ENCODE measurements around the gene SMIM30.
A peak's percentile ranks its signal among the peaks of the same experiment; 100 is the strongest.

Gene SMIM30

DNA sequence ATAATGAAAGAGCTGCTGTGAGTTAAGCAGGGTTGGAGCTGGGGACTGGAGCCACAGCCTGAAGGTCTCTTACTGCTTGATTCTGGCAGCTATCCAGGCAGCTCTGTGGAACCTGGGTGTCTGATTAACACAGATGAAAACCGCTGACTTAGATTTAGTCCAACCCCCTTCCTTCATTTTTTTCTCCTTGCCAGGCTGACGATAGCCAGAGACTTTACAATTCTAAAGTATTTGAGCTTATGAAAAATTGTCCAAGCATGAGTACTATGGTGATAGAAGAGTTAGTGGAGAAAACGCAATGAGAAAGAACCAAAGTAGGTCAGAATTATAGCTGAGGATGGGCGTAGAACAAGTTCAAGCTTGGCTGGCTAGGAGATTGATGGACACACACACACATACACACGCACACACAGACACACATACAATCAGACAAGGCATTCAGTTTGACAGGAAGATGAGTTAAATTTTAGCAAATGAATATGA lies 18.2 kb downstream of the SMIM30 start:
- DNase-seq (ENCODE audit: low read depth, low spot score) = no peak

- DNase-seq (ENCODE audit: low read depth, low spot score) = no peak
Measured at GRCh38 chr7:113099284-113099919, 19.0 kb downstream of the SMIM30 start.

- DNase-seq (ENCODE audit: low read depth, low spot score) = no peak
Measured at GRCh38 chr7:113094517-113095249, 23.7 kb downstream of the SMIM30 start.

DNA sequence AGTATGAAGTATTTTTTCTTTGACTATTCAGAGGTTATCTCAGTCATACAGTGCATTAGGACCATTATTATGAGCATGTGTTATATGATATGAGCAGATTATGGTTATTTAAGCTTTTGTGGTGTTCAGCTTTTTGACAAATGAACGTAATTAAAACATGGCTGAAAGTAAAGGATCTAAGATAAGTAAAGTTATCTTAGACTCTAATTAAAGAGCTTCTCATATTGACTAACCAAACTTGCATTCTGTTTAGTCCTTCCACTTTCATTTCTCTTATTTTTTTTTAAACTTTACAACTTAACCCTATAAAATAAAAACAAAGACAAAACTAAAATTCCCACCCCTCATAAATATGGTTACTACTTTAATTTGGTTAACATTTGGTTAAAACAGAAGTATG lies 24.8 kb downstream of the SMIM30 start:
- no peak for DNase-seq (ENCODE audit: low read depth, low spot score)

DNA sequence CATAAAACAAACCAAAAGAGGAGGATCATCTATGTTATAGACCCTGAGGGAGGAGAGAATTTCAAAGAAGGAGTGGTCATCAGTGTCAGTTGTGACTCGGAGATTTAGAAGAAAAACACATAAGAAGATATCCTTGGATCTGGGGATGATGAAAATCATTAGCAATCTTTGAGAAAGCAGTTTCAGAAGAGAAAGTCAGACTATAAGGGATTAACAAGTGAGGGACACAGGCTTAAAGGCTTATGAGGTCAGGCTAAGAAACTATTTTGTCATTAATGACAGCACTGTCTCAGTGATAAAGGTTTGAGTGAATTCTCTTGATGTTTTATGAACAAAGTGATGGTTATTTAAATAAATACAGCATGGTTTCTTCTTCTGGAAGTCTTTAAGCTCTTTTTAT lies 25.6 kb downstream of the SMIM30 start:
- DNase-seq (ENCODE audit: low read depth, low spot score) = no peak

DNA sequence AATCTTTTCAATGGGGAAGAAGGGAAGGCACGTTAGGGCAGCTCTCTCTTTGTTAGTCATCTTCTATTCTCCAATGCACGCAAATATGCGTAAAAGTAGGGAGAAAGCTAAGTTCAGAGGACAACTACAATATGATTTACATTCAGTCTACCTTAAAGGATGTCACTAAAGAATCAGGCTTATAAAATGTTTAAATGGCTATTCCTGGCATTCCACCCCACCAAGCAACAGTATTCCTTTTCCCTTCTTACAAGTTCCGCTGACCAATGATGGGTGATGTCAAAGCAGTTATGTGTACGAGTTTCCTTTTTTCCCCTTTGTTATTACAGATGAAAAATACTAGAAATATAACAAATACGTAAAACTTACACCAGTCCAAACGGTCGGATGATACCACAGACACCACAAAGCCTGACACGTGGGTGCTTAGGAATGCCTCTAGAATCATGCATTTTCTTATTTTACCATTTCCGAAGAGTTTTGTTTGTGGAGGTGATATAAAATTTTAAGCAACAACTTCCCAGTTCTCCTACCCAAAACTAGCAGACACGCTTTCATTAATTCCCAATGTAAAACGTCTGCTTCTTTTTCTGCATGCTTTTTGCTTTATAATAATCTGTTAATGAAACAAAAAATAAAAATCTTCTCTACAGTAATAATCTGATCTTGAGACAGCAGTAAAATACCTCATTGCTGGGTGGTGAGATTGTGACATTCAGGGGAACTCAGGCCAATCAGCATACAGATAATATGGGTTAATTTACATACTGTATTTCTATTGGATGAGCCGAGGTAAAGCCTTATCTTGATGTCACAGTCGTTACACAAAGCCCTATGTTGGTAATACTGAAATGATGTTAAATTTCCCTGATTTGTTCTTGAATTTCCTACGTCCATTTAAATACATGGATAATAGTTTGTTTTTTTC lies 31.0 kb downstream of the SMIM30 start:
- DNase-seq (ENCODE audit: low read depth, low spot score) = peak; percentile 65

- no peak for DNase-seq (ENCODE audit: low read depth, low spot score)
Measured at GRCh38 chr7:113086431-113086888, 31.9 kb downstream of the SMIM30 start, which contains the start of gene GPR85. Gene GPR85 (minus strand): TSS chr7:113086827. CDS start chr7:113084721, 2,106 bp downstream.

DNA sequence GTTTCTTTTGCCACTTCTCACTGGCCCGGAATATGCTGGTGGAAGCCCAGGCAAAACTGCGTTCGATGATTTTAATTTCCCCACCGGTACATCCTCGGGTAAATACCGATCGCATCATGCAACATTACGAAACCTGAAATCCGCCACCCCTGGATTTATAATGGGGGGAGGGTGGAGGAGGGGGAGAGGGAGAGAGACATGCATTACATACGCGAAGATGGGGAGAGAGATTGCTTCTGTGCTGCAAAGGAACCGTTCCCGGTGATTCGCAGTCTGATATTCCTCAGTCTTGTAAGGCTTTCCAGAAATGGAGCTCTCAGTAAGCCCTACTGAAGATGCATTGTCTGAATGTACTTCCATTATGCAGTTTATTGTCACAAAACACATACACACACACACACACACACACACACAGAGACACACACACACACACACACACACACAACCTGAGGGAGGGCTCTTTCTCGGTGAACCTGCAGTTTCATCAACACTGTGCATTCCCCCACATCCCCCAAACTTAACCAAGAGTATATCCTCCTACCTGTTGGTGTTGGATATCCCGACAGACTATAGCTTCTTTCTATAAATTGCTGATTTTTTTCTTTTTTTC lies 32.5 kb downstream of the SMIM30 start:
- no peak for DNase-seq (ENCODE audit: low read depth, low spot score)

GRCh38 chr7:113084496-113085172 lies 33.7 kb downstream of the SMIM30 start:
- no peak for DNase-seq (ENCODE audit: low read depth, low spot score)

DNA sequence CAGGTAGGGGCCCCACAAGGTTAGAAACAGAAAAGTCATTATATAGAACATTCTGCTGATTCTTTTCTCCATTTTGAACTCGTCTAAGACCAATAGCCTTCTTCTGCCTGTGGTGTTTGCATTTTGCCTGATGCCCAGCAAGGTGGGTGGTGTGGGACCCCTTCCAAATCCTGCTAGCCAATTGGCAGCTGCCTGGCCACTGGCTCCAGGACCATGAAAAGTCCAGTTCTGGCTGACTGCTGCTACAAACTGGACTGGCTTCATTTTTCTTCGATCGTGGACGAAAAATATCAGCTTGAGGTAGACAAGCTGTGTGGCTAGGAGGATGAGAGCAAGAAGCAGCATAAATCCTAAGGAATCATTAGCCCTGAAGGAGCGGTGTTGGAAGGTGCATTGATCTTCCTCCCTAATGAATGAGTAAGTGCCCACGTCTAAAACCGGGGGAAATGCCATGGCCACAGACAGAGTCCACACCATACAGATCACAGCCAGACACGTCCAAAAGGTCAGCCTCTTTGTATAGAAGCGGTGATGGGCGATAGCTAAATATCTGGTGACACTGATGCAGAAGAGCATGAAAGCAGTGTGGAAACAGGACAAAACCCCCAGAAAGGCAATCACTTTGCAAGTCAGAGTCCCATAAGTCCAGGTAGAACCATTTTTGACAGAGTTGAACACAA lies 34.4 kb downstream of the SMIM30 start:
- DNase-seq (ENCODE audit: low read depth, low spot score) = no peak

- DNase-seq (ENCODE audit: low read depth, low spot score) = no peak
Measured at GRCh38 chr7:113083132-113083815, 35.1 kb downstream of the SMIM30 start.

DNA sequence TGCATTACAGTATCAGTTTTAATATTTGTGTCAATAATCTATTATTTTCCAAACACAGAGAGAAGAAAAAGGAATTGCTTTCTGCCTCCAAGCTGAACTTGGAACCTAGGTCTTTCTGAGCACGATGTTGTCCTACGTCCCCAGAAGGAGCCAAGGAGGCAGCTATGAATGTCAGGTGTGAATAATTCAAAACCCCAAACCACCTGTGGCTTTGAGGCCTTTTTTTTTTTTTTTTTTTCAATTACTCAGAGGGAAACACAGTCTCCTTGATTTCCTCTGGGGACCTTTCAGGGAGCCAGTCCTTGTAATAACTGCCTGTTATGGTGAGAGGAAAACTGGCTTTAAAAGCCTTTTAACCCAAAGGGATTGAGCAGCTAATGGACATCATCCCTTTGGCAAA lies 40.0 kb downstream of the SMIM30 start:
- no peak for DNase-seq (ENCODE audit: low read depth, low spot score)

DNA sequence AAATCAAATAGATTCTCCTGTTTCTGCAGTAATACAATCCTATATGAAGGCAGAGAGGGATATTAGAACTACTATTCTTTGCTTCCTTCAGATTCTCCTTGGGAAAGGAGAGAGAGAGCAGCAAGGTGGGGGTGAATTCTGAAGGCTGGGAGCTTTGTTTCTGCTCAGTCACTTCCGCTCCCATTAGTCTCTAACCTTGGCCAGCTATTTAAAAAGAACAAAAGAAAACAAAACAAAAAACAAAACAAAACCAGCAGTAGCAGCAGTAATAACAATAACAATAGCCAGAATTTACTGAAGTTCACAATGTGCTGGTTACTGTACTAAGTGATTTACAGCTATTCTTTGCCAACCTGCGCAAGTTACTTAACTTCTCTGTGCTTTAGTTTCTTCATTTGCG lies 41.7 kb downstream of the SMIM30 start:
- DNase-seq (ENCODE audit: low read depth, low spot score) = no peak

DNA sequence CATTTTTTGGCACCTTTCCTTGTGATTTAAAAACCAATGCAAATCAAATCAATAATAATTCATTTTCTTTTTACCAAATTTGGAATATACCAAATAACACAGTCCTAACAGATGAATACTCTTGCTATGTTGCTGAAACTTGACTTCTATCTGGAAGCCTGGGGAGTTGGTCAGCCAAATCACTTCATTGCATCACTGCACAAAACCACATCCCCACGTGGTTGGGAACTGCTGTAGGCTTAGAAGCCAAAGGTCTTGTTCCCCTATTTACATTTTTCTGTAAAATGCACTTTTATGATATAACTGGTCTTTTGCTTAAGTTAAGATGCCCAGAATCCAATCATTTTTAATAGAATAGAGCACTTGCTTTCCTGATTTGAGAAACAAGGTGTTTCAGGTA lies 46.9 kb downstream of the SMIM30 start:
- DNase-seq (ENCODE audit: low read depth, low spot score) = no peak

All from brain pericyte (primary cell).